Measurements from ENCODE around the gene PDLIM3. TPM values are rescaled to one million over a fixed set of nuclear protein-coding genes. Genes with fewer than 3 reads are reported as not detected.

The PDLIM3 gene
- total and polyA plus RNA-seq, 2 of the 4 experiments (the other 2 are of a cell fraction), result 6.4 to 11.7 TPM

GRCh38 chr4:185488650-185489049 lies 46.7 kb downstream of the PDLIM3 start:
- in situ Hi-C loops (cut with MboI; ENCODE audit: low sequenced_read_pairs), result loop anchor here (5.0 to 25.0 kb wide), 2 partner anchors 99 to 549 kb away; no protein-coding TSS in a partner anchor
- BruUV-seq (replicated peaks), result no TSS peak
- H3K36me3 ChIP-seq (ENCODE audit: control insufficient read depth, insufficient read depth, low read length), result no peaks in the 10 kb centered on the region
- no peaks in the 10 kb centered on the region for H3K79me1 ChIP-seq (ENCODE audit: low read depth in 1 of 2, low read length in 2 of 2)
- no peak for ATAC-seq (ENCODE audit: low read depth)
- no peak overlapping the region for H2BK20ac ChIP-seq (ENCODE audit: low read depth, low read length)
- no peak overlapping the region for H2BK120ac ChIP-seq (ENCODE audit: low read depth, low read length)
- no peaks in the 10 kb centered on the region for H3K4me1 ChIP-seq (ENCODE audit: control insufficient read depth, insufficient read depth, low read length)
- H3K27me3 ChIP-seq (ENCODE audit: control insufficient read depth, insufficient read depth, low read length), result no peaks in the 10 kb centered on the region
- no peak overlapping the region for H2BK5ac ChIP-seq (ENCODE audit: low read depth, low read length, poor library complexity, severe bottlenecking)
- H3K14ac ChIP-seq (replicated peaks; ENCODE audit: low read depth, low read length), result no peak overlapping the region
- no peak overlapping the region for H3K4me3 ChIP-seq (ENCODE audit: insufficient read depth, low read depth, low read length)
- no peak overlapping the region for H3K4ac ChIP-seq (ENCODE audit: low read depth, low read length)
- H2AFZ ChIP-seq (replicated peaks; ENCODE audit: low read length, poor library complexity), result no peak overlapping the region
- no peak overlapping the region for H4K8ac ChIP-seq (ENCODE audit: low read depth in 2 of 2, low read length in 2 of 2)
- no peak overlapping the region for H3K18ac ChIP-seq (ENCODE audit: low read depth, low read length)
- no peak overlapping the region for H3K23ac ChIP-seq (ENCODE audit: low read depth, low read length)
- POLR2A ChIA-PET (ENCODE audit: unreplicated experiment), result no interaction called here
- H3K27ac ChIP-seq (ENCODE audit: insufficient read depth, low read length), result no peak overlapping the region
- no CpG with 5 or more reads among the region's 2 CpGs for WGBS, 2 experiments (ENCODE audit: extremely low coverage in 2 of 2, insufficient read length in 1 of 2)
- H3K9me1 ChIP-seq (ENCODE audit: insufficient read depth, low read length), result no peaks in the 10 kb centered on the region
- no peak overlapping the region for H2AK9ac ChIP-seq (replicated peaks; ENCODE audit: low read depth, low read length, poor library complexity)
- H4K91ac ChIP-seq (ENCODE audit: insufficient read depth, low read depth, low read length), result no peak overlapping the region
- H3K9me3 ChIP-seq (ENCODE audit: control insufficient read depth, insufficient read depth, low read length), result no peaks in the 10 kb centered on the region
- no peak overlapping the region for H3K4me2 ChIP-seq (ENCODE audit: low read depth, low read length)
- no peak overlapping the region for H3K9ac ChIP-seq (ENCODE audit: low read depth, low read length)
- H4K5ac ChIP-seq (ENCODE audit: low read depth, low read length), result no peak overlapping the region
- TF ChIP-seq MAZ (IDR thresholded peaks at IDR 0.05; ENCODE audit: borderline replicate concordance, low read depth, low read length) (no peak), CEBPB (IDR thresholded peaks at IDR 0.05; ENCODE audit: low read depth, low read length) (no peak), RAD21 (IDR thresholded peaks at IDR 0.05; ENCODE audit: low read length) (no peak), RFX5 (IDR thresholded peaks at IDR 0.05; ENCODE audit: low read depth, low read length) (no peak), ELK1 (IDR thresholded peaks at IDR 0.05; ENCODE audit: borderline replicate concordance, low read depth, low read length) (no peak), CTCF (conservative IDR thresholded peaks at IDR 0.05; ENCODE audit: low read depth, low read length) (no peak), USF2 (IDR thresholded peaks at IDR 0.05; ENCODE audit: low read depth, low read length) (no peak), NFE2L2 (IDR thresholded peaks at IDR 0.05; ENCODE audit: low read depth, low read length) (no peak), RCOR1 (IDR thresholded peaks at IDR 0.05; ENCODE audit: insufficient replicate concordance, low read length) (no peak), FOS (IDR thresholded peaks at IDR 0.05; ENCODE audit: low read depth, low read length) (no peak), MXI1 (IDR thresholded peaks at IDR 0.05; ENCODE audit: borderline replicate concordance, low read depth, low read length) (no peak), CHD1 (IDR thresholded peaks at IDR 0.05; ENCODE audit: low read depth, low read length) (no peak)
- no peak for DNase-seq
- H3K56ac ChIP-seq (ENCODE audit: extremely low read depth, insufficient read depth, low read length), result no peak overlapping the region
- H2BK15ac ChIP-seq (ENCODE audit: low read depth, low read length), result no peak overlapping the region
- H4K20me1 ChIP-seq (ENCODE audit: insufficient read depth, low read length), result no peaks in the 10 kb centered on the region
- intact Hi-C loops (cut with micrococcal nuclease), result no loop called here
- H2AK5ac ChIP-seq (ENCODE audit: low read depth, low read length), result no peak overlapping the region
- CTCF ChIA-PET, result no interaction called here
- dilution Hi-C loops (cut with HindIII; ENCODE audit: low sequenced_read_pairs, unreplicated experiment), result no loop called here

Measured in IMR-90 (cell line).